GM12864 (cell line): Measurements from ENCODE around the gene VPS13D.

Experiments used
- DNase-seq: peaks from one replicate; pipeline ENCODE4 v3.0.0-alpha.2; 2011; ENCODE audit warnings: low read depth
- H3K4me3 ChIP-seq: 2 replicates; pipeline ENCODE4 v1.5.1; 2011; ENCODE audit warnings: mild to moderate bottlenecking, low read depth, low read length, control low read depth
- TF ChIP-seq, protein P1 (sequence below): IDR thresholded peaks from 2 replicates; pipeline ENCODE4 v1.5.1; 2011; ENCODE audit warnings: low read depth, mild to moderate bottlenecking, moderate library complexity, low read length, control low read depth, inconsistent platforms; ENCODE audit errors: missing control alignments

Gene VPS13D

DNA sequence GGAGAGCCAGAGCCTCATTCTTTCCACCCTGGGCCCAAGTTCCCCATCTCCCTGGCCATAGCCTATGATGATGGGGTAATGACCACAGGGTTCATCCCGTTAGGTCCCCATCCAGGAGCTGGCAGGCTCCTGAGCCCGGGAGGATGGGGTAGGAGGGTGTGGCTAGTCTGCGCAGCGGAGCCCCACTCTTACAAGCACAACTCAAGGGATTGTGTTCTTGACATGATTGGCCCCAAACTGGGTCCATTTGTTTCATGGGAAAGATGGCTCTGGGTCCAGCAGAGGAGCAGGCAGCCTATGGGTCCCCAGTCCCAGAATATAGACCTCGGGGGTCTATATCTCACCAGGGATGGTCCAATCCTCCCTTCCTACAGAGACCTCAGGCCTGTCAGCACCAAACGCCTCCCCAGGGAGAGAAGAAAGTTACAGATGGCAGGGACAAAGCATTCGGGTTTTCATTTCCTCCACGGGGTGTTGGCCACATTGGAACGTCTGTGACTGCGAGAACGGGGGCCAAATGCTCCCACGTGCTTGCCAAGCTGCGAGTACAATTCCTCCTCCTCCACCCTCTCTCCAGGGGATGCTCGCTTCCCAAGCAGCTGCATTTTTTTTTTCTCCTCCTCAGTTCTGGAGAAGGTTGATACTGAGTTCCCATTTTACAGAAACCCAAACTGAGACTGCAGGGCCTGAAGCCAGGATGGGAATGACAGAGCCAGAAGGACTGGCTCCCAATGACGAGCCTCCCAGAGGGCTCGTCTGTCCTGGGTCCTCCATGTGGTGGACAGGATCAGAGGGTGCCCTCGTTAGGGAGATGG, 317.1 kb downstream of the VPS13D start:
- TF ChIP-seq, protein P1, sequence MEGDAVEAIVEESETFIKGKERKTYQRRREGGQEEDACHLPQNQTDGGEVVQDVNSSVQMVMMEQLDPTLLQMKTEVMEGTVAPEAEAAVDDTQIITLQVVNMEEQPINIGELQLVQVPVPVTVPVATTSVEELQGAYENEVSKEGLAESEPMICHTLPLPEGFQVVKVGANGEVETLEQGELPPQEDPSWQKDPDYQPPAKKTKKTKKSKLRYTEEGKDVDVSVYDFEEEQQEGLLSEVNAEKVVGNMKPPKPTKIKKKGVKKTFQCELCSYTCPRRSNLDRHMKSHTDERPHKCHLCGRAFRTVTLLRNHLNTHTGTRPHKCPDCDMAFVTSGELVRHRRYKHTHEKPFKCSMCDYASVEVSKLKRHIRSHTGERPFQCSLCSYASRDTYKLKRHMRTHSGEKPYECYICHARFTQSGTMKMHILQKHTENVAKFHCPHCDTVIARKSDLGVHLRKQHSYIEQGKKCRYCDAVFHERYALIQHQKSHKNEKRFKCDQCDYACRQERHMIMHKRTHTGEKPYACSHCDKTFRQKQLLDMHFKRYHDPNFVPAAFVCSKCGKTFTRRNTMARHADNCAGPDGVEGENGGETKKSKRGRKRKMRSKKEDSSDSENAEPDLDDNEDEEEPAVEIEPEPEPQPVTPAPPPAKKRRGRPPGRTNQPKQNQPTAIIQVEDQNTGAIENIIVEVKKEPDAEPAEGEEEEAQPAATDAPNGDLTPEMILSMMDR = no peak
- H3K4me3 ChIP-seq = no peak overlapping the region
- DNase-seq = no peak

- H3K4me3 ChIP-seq = no peak overlapping the region
- TF ChIP-seq, protein P1 = no peak
- no peak for DNase-seq
Measured at GRCh38 chr1:12547586-12548225, 317.9 kb downstream of the VPS13D start.

DNA sequence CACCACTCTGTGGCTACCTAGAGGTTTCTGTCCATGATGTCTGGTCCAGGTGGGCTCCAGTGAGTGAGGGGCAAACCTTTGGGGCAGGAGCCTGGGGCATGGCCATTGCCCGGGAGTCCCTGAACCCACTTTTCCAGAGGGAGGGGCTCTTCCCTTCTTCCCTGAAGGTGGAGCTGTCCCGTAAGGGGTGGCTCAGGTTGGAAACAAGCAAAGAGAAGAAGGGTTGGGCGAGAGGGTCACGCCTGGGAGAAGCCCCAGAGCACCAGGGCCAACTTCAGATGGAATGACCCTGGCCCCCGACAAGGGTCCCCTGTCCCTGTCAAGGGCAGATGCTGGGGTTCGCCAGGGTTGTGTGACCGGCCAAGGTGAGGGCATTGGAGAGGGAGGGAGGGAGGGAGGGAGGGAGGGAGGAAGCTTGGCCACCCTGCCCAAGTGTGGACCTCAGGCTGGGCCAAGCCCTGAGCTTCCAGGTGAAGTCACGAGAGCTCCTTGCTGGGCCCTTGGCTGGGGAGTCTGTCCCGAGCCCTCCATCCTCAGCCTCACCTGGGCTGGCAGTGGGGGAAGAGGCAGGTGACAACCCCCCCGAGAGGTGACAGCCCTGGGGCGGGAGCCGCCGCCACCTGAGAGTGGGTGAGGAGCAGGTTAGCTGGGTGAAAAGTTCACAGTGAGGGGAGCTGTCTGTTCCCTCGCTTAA, 318.6 kb downstream of the VPS13D start:
- no peak for DNase-seq
- no peak overlapping the region for H3K4me3 ChIP-seq
- TF ChIP-seq, protein P1 = no peak

- TF ChIP-seq, protein P1 = no peak
- DNase-seq = no peak
- H3K4me3 ChIP-seq = no peak overlapping the region
Measured at GRCh38 chr1:12548973-12549459, 319.2 kb downstream of the VPS13D start.

GRCh38 chr1:12549460-12550349, 319.9 kb downstream of the VPS13D start:
- H3K4me3 ChIP-seq = no peak overlapping the region
- no peak for DNase-seq
- TF ChIP-seq, protein P1 = no peak

- TF ChIP-seq, protein P1 = no peak
- no peak for DNase-seq
- H3K4me3 ChIP-seq = no peak overlapping the region
Measured at GRCh38 chr1:12551584-12551983, 321.8 kb downstream of the VPS13D start.
